CD4-positive, alpha-beta T cell treated with Interferon gamma for 1 hour (primary cell): ENCODE measurements around the gene ARAP2.

Experiments
- DNase-seq: peaks from one replicate; pipeline ENCODE4 v3.0.0-alpha.2; 2020

ARAP2 gene

DNA sequence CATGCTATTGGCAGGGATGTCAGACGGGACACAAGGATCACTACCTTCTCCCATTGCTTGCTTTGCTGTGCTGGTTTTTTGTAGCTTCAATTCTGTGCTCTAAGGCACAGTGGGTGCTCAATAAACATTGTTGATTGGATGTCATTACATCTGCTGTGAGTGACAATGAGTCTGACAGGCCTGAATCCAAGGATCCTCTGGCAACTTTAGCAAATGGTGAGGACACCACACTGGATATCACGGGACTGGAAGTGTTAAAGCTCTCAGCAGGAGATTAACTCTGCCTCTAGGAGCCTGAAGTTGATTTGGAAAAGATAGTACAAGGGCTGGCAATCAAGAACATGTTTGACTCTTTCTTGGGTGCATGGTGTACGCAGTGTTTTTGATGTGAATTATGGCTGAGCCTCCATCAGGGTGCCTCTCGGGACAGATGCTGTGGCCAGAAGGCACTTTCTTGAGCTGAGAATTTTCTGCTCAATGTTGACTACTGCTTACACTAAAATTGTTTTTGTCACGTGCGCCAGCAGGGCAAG lies 217.9 kb downstream of the ARAP2 start:
- DNase-seq: no peak

DNA sequence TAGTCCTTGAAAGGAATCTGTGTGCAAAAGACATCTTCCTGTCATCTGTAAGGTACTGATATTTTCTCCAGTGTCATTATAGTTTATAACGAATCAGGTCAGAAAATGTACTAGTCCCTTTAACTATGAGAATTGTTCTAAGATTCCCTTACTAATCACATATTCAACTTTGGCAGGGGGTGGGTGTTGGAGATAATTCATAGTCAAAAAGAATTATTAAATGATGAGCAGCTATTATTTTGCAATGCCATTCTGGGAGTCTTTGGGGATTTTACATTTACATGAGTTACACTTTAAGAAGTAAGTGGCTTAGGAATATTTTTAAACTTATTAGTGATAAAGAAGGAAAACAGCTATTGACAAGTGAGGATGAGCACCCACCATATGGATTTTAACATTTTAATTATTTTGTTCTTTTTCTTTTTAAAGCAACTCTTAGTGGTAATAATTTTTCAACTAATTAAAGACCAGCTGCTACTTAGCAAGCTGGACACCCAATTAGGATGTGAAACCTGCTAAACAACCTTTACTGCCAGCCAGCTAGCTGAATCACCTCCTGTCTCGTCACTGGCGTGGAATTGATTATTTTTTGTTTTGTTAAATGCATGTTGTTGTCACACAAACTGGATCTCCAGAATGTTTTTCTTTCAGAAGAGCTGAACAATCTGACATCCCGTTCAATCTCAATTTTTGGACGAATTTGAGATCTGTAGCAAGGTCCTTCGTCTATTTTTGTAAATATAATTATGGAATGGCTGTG lies 219.2 kb downstream of the ARAP2 start:
- no peak for DNase-seq

DNA sequence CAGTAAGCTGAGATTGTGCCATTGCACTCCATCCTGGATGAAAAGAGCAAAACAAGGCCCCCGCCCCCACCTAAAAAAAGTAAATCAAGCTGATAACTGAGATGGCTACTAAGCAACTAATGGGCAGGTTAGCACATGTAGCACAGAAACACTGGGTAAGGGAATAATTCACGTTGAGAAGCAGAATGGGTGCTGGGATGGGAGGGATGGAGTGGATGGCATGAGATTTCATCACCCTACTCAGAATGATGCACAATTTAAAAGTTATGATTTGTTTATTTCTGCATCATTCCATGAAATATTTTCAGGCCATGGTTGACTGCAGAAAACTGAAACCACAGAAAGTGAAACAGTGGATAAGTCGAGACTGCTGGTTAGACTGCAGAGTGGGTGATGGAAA lies 224.0 kb downstream of the ARAP2 start:
- no peak for DNase-seq
